CD4-positive, alpha-beta T cell (primary cell): ENCODE results near the gene SLC1A3. TPM values are rescaled to one million over a fixed set of nuclear protein-coding genes. Genes with fewer than 3 reads are reported as not detected.

Experiments
- ATAC-seq: fragments of 200-7000 bp; cut with Tn5 transposase; one replicate; pipeline ENCODE4 v1.10.0; 2022; ENCODE audit warnings: mild to moderate bottlenecking; ENCODE audit not compliant: poor library complexity
- CTCF ChIA-PET: fragments of 350-600 bp; sonication (Branson Sonifier 250); formaldehyde crosslinking; loops from one replicate; lab custom pipeline; 2021; ENCODE audit warnings: antibody characterized with exemption, inconsistent platforms; lab: Charles Lee
- POLR2A ChIA-PET: fragments of 350-600 bp; sonication (Branson Sonifier 250); formaldehyde crosslinking; loops from one replicate; lab custom pipeline; 2021; ENCODE audit warnings: antibody characterized with exemption, inconsistent platforms; lab: Charles Lee
- DNase-seq, 14 experiments: peaks; one replicate each; pipeline ENCODE4 v3.0.0-alpha.2; 2013 to 2020; ENCODE audit warnings: mixed read lengths in 2 of 14
- H3K27ac ChIP-seq, 2 donors: one replicate each; pipeline versions ENCODE4 v1.5.1 to v1.7.0; 2013; ENCODE audit warnings: low read length in 2 of 2, low read depth in 1 of 2, mild to moderate bottlenecking in 1 of 2
- H3K27me3 ChIP-seq, 2 experiments: 1 replicate in 1 of 2; 2 replicates in 1 of 2; pipeline versions ENCODE4 v1.6.1 to v1.7.0; 2013; ENCODE audit warnings: low read length in 2 of 2, control low read depth in 1 of 2, mild to moderate bottlenecking in 1 of 2, moderate library complexity in 1 of 2; ENCODE audit not compliant: insufficient read depth in 2 of 2, control insufficient read depth in 1 of 2
- H3K36me3 ChIP-seq: one replicate; pipeline ENCODE4 v1.6.1; 2013; ENCODE audit warnings: low read length, control low read depth; ENCODE audit not compliant: insufficient read depth
- H3K4me1 ChIP-seq: one replicate; pipeline ENCODE4 v1.6.1; 2013; ENCODE audit warnings: low read length, control low read depth; ENCODE audit not compliant: insufficient read depth
- H3K4me3 ChIP-seq: one replicate; pipeline ENCODE4 v1.5.1; 2013; ENCODE audit warnings: mild to moderate bottlenecking, low read length, moderate library complexity
- H3K9me3 ChIP-seq, 2 experiments: 1 replicate in 1 of 2; 2 replicates in 1 of 2; pipeline versions ENCODE4 v1.6.1 to v1.7.0; 2013; ENCODE audit warnings: low read length in 2 of 2, mild to moderate bottlenecking in 2 of 2, control low read depth in 1 of 2, moderate library complexity in 1 of 2; ENCODE audit not compliant: control insufficient read depth in 1 of 2, insufficient read depth in 1 of 2
- H3K27ac Mint-ChIP-seq: one replicate; pipeline ENCODE4 v1.8.0; 2020; ENCODE audit warnings: mixed read lengths
- H3K27me3 Mint-ChIP-seq: one replicate; pipeline ENCODE4 v1.8.0; 2021; ENCODE audit warnings: mixed read lengths
- H3K36me3 Mint-ChIP-seq: one replicate; pipeline ENCODE4 v1.8.0; 2021; ENCODE audit warnings: low read depth, mixed read lengths
- H3K4me1 Mint-ChIP-seq: one replicate; pipeline ENCODE4 v1.8.0; 2021; ENCODE audit warnings: low read depth, mixed read lengths
- H3K4me3 Mint-ChIP-seq: one replicate; pipeline ENCODE4 v1.8.0; 2020; ENCODE audit warnings: mild to moderate bottlenecking, mixed read lengths
- H3K9me3 Mint-ChIP-seq: one replicate; pipeline ENCODE4 v1.8.0; 2020; ENCODE audit warnings: mixed read lengths
- CTCF ChIP-seq: fragments of 200-600 bp; IDR thresholded peaks from one replicate; pipeline ENCODE4 v1.8.0; 2022; ENCODE audit warnings: antibody characterized with exemption, mild to moderate bottlenecking
- intact Hi-C, 2 experiments: fragments of 100-400 bp; cut with DNase I in 1 of 2; cut with micrococcal nuclease in 1 of 2; formaldehyde crosslinking; loops; one replicate each; pipeline versions ENCODE4 v1.15.1 to v1.9.0; 2023 to 2025; cut with DNase I, micrococcal nuclease
- total RNA-seq, 174 experiments: library from RNA in 2 of 174; stranded (reverse) in 2 of 174; gene quantifications; one replicate each; pipeline ENCODE4 v1.2.3 and lab custom pipeline; 2021 to 2026

The SLC1A3 gene
- total RNA-seq, 2 experiments from 2014 or later, result not detected

DNA sequence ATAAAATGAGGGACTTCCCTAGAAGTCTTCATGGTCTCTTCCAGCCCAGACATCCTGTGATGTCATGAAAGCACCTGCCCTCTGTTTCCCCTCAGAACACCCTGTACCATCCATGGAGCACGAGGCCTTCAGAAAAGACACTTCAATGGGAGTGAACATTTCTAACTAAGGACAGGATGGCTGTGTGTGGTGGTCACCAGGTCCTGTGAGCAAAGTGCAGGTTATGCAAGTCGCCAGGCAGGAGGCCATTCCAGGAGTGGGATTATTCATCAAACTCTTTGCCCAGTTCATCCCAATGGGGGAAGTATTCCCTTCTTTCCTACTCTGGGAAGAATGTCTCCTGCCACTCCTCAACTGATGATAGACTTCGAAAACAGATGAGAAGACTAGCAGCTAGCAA lies 80.5 kb downstream of the SLC1A3 start:
- H3K27me3 ChIP-seq, result peaks cover 0 to 2% of the 10 kb centered on the region in 2 experiments
- ChIA-PET POLR2A (interaction anchor here (0.7 kb wide), 1 partner anchor 1164 kb away, joined by 5 read pairs; no protein-coding TSS in a partner anchor), CTCF (interaction anchor here (1.2 kb wide), 1 partner anchor 10 kb away, joined by 3 read pairs; no protein-coding TSS in a partner anchor)
- peaks cover 6% of the 10 kb centered on the region for H3K4me1 ChIP-seq
- ATAC-seq (no peak), DNase-seq (no peak)
- H3K4me3 ChIP-seq, result no peak overlapping the region
- no peaks in the 10 kb centered on the region for H3K9me3 ChIP-seq
- no peaks in the 10 kb centered on the region for H3K9me3 Mint-ChIP-seq
- H3K4me1 Mint-ChIP-seq, result peaks cover 12% of the 10 kb centered on the region
- H3K27ac Mint-ChIP-seq, result no peak overlapping the region
- intact Hi-C loops, result no loop called here
- no peak overlapping the region for H3K27ac ChIP-seq
- peaks cover 28% of the 10 kb centered on the region for H3K27me3 Mint-ChIP-seq
- TF ChIP-seq CTCF, result no peak
- H3K4me3 Mint-ChIP-seq, result no peak overlapping the region
- no peaks in the 10 kb centered on the region for H3K36me3 Mint-ChIP-seq
- no peaks in the 10 kb centered on the region for H3K36me3 ChIP-seq

- Mint-ChIP-seq H3K4me3 (peak overlapping the region; percentile 71), H3K4me1 (peaks cover 12% of the 10 kb centered on the region), H3K9me3 (no peaks in the 10 kb centered on the region), H3K27ac (no peak overlapping the region), H3K27me3 (peaks cover 43% of the 10 kb centered on the region), H3K36me3 (no peaks in the 10 kb centered on the region)
- Histone ChIP-seq H3K9me3 (peaks cover 0 to 5% of the 10 kb centered on the region in 2 experiments), H3K36me3 (no peaks in the 10 kb centered on the region), H3K27me3 (peaks cover 9 to 14% of the 10 kb centered on the region in 2 experiments), H3K4me3 (no peak overlapping the region), H3K4me1 (peaks cover 14% of the 10 kb centered on the region), H3K27ac (no peak overlapping the region)
- no peak for TF ChIP-seq CTCF
- DNase-seq, result no peak
- intact Hi-C loops, result no loop called here
- ATAC-seq, result no peak
- ChIA-PET POLR2A (no interaction called here), CTCF (no interaction called here)
Measured at GRCh38 chr5:36688722-36689121, 82.3 kb downstream of the SLC1A3 start.

GRCh38 chr5:36689225-36689624 lies 82.8 kb downstream of the SLC1A3 start:
- Mint-ChIP-seq H3K4me3 (peak overlapping the region; percentile 9), H3K4me1 (peaks cover 12% of the 10 kb centered on the region), H3K9me3 (no peaks in the 10 kb centered on the region), H3K36me3 (no peaks in the 10 kb centered on the region), H3K27ac (no peak overlapping the region), H3K27me3 (peaks cover 48% of the 10 kb centered on the region)
- Histone ChIP-seq H3K27ac (no peak overlapping the region), H3K9me3 (peaks cover 0 to 5% of the 10 kb centered on the region in 2 experiments), H3K27me3 (peaks cover 9 to 14% of the 10 kb centered on the region in 2 experiments), H3K36me3 (no peaks in the 10 kb centered on the region), H3K4me1 (peaks cover 14% of the 10 kb centered on the region), H3K4me3 (no peak overlapping the region)
- DNase-seq (peak in 2 of 14 experiments; percentile 53 to 68), ATAC-seq (no peak)
- intact Hi-C loops, result no loop called here
- ChIA-PET CTCF (no interaction called here), POLR2A (no interaction called here)
- no peak for TF ChIP-seq CTCF
